Measurements from ENCODE around the gene CDKN3. TPM values are rescaled to one million over a fixed set of nuclear protein-coding genes. Genes with fewer than 3 reads are reported as not detected.

Gene CDKN3, protein sequence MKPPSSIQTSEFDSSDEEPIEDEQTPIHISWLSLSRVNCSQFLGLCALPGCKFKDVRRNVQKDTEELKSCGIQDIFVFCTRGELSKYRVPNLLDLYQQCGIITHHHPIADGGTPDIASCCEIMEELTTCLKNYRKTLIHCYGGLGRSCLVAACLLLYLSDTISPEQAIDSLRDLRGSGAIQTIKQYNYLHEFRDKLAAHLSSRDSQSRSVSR
- total RNA-seq (2013), result 1.2 TPM
- polyA plus RNA-seq (1 to 10 TPM in 1 of 3 donors, under 1 TPM in 2; 0.45 to 1.8 (median 0.65) TPM), polyA minus RNA-seq (0.55 and 1.4 TPM in 2 replicates), total RNA-seq (0.25 to 3.6 (median 0.56) reads per million in 11 experiments)

DNA sequence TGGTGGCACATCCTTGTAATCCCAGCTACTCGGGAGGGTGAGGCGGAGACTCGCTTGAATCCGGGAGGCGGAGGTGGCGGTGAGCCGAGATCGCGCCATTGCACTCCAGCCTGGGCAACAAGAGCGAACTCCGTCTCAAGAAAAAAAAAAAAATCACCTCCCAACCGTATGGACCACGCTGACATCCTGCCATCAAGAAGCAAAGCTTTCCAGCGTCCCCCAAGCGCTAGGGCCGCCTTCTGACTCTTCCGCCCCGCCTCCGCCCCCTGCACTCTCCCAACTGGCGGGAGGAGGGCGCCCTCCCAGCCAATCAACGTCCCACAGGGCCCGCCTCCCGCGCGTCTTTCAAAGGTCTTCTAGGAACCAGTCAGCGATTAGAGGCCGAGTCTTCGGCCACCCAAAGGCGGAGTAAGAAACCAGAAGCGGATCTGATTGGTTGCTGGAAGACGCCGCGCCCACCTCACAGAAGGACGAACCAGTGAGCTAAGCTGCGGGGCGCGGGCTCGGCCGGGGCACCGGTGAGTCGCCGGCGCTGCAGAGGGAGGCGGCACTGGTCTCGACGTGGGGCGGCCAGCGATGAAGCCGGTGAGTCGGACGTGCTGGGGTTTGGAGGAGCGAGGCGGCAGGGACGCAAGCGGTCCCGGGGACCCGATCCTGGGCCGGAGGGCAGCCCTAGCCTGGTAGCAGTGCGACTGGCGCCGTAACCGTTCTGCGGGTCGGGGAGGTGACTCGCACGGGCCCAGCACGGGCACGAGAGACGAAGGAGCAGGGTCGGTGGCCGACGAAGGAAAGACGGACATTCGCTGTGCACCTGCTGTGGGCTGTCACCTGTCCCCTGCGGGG, at the start of gene CDKN3:
TSS of gene CDKN3 (plus strand) at position 515 of the 843 bp plus-strand sequence. CDS start at position 577, 62 bp downstream.
- Histone ChIP-seq H3K79me2 (ENCODE audit: insufficient read depth, low read length) (peaks cover 48% of the 10 kb centered on the region), H3K36me3 (replicated peaks in 1 of 2; ENCODE audit: control insufficient read depth in 1 of 2, insufficient read depth in 2 of 2, low read length in 2 of 2) (peaks cover 0 to under 1% of the 10 kb centered on the region in 2 donors), H3K4me1 (ENCODE audit: control insufficient read depth in 1 of 2, insufficient read depth in 2 of 2, low read length in 2 of 2) (peaks cover 27 to 31% of the 10 kb centered on the region in 2 donors), H2AFZ (ENCODE audit: insufficient read depth, low read depth, low read length, poor library complexity, severe bottlenecking) (peak within 1 kb of the TSS; percentile 99), H3K4me2 (replicated peaks; ENCODE audit: extremely low read depth, low read length, poor library complexity, severe bottlenecking) (peak within 1 kb of the TSS; percentile 96), H3K4me3 (replicated peaks in 1 of 3; ENCODE audit: low read depth in 2 of 3, low read length in 3 of 3) (peak within 1 kb of the TSS; percentile 85 to 96 (median 90)), H3K9ac (ENCODE audit: insufficient read depth, low read length, poor library complexity, severe bottlenecking) (peak within 1 kb of the TSS; percentile 73), H4K20me1 (ENCODE audit: insufficient read depth, low read length) (no peaks in the 10 kb centered on the region), H3K27me3 (ENCODE audit: control insufficient read depth in 2 of 2, insufficient read depth in 2 of 2, low read length in 2 of 2) (no peaks in the 10 kb centered on the region), H3K27ac (ENCODE audit: low read depth in 1 of 2, low read length in 2 of 2) (peak within 1 kb of the TSS in 1 of 2 donors; percentile 78), H3K9me3 (replicated peaks in 1 of 2; ENCODE audit: control insufficient read depth in 1 of 2, insufficient read depth in 1 of 2, low read length in 2 of 2) (peaks cover 0 to 15% of the 10 kb centered on the region in 2 donors)
- WGBS (ENCODE audit: insufficient coverage), result 2% methylated on average over 75 of the region's 76 CpGs
- Mint-ChIP-seq H3K27me3 (ENCODE audit: low read depth in 3 of 3) (peaks cover 0 to 2% (median under 1%) of the 10 kb centered on the region in 3 donors), H3K4me3 (peak within 1 kb of the TSS; percentile 83 to 93), H3K27ac (peak within 1 kb of the TSS in 6 of 7 donors; percentile 20 to 85 (median 72)), H3K36me3 (peaks cover 2 to 3% of the 10 kb centered on the region in 2 donors), H3K4me1 (peaks cover 25% of the 10 kb centered on the region), H3K9me3 (peaks cover 0 to 16% (median 7%) of the 10 kb centered on the region in 7 donors)
- intact Hi-C loops (cut with micrococcal nuclease), result loop anchor here (5.0 kb wide), 2 partner anchors 46 to 91 kb away; partner anchors contain the start of genes CNIH1 (in 2 of the 2) and GMFB (in 1 of the 2)
- TF ChIP-seq, protein P1, sequence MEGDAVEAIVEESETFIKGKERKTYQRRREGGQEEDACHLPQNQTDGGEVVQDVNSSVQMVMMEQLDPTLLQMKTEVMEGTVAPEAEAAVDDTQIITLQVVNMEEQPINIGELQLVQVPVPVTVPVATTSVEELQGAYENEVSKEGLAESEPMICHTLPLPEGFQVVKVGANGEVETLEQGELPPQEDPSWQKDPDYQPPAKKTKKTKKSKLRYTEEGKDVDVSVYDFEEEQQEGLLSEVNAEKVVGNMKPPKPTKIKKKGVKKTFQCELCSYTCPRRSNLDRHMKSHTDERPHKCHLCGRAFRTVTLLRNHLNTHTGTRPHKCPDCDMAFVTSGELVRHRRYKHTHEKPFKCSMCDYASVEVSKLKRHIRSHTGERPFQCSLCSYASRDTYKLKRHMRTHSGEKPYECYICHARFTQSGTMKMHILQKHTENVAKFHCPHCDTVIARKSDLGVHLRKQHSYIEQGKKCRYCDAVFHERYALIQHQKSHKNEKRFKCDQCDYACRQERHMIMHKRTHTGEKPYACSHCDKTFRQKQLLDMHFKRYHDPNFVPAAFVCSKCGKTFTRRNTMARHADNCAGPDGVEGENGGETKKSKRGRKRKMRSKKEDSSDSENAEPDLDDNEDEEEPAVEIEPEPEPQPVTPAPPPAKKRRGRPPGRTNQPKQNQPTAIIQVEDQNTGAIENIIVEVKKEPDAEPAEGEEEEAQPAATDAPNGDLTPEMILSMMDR (IDR thresholded peaks at IDR 0.05), result no peak
- peak; percentile 97 to 99 (median 98) for DNase-seq

DNA sequence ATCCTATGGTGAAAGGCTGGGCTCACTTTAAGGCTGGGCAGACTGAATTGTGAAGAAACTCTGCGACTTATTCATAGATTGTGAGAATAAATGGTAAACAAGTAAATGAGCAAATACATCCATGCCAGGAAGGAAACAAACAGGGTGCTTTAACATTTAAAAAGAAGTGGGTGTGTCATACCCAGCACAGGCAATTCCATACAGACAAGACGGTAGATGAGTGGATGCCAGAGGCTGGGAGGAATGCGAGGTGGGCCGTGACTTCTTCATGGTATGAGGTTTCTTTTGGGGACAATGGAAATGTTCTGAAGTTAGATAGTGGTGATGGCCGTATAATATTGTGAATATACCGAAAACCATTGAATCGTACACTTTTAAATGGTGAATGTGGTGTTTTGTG, 49.8 kb upstream of the CDKN3 start:
- no peak overlapping the region for H3K4me2 ChIP-seq (replicated peaks; ENCODE audit: extremely low read depth, low read length, poor library complexity, severe bottlenecking)
- H3K4me1 ChIP-seq (ENCODE audit: control insufficient read depth in 1 of 2, insufficient read depth in 2 of 2, low read length in 2 of 2), result no peaks in the 10 kb centered on the region
- Mint-ChIP-seq H3K27ac (no peak overlapping the region), H3K27me3 (ENCODE audit: low read depth in 3 of 3) (peaks cover 5 to 10% (median 9%) of the 10 kb centered on the region in 3 donors), H3K36me3 (no peaks in the 10 kb centered on the region), H3K9me3 (no peaks in the 10 kb centered on the region), H3K4me1 (peaks cover 4% of the 10 kb centered on the region), H3K4me3 (no peak overlapping the region)
- no peaks in the 10 kb centered on the region for H3K79me2 ChIP-seq (ENCODE audit: insufficient read depth, low read length)
- intact Hi-C loops (cut with micrococcal nuclease), result loop anchor here (5.0 kb wide), 2 partner anchors 810 to 1050 kb away; no protein-coding TSS in a partner anchor
- H3K27me3 ChIP-seq (ENCODE audit: control insufficient read depth in 2 of 2, insufficient read depth in 2 of 2, low read length in 2 of 2), result peaks cover 0 to 6% of the 10 kb centered on the region in 2 donors
- no peaks in the 10 kb centered on the region for H3K9me3 ChIP-seq (replicated peaks in 1 of 2; ENCODE audit: control insufficient read depth in 1 of 2, insufficient read depth in 1 of 2, low read length in 2 of 2)
- no peak overlapping the region for H2AFZ ChIP-seq (ENCODE audit: insufficient read depth, low read depth, low read length, poor library complexity, severe bottlenecking)
- TF ChIP-seq, protein P1 (IDR thresholded peaks at IDR 0.05), result no peak
- H3K36me3 ChIP-seq (replicated peaks in 1 of 2; ENCODE audit: control insufficient read depth in 1 of 2, insufficient read depth in 2 of 2, low read length in 2 of 2), result no peaks in the 10 kb centered on the region
- H3K27ac ChIP-seq (ENCODE audit: low read depth in 1 of 2, low read length in 2 of 2), result no peak overlapping the region
- H3K9ac ChIP-seq (ENCODE audit: insufficient read depth, low read length, poor library complexity, severe bottlenecking), result no peak overlapping the region
- no peak for DNase-seq
- no peaks in the 10 kb centered on the region for H4K20me1 ChIP-seq (ENCODE audit: insufficient read depth, low read length)
- no peak overlapping the region for H3K4me3 ChIP-seq (replicated peaks in 1 of 3; ENCODE audit: low read depth in 2 of 3, low read length in 3 of 3)
- 88% methylated on average over 1 of the region's 7 CpGs for WGBS (ENCODE audit: insufficient coverage)
